Kidney (tissue), 14 donors: ENCODE measurements around the gene FMO3. TPM values are rescaled to one million over a fixed set of nuclear protein-coding genes. Genes with fewer than 3 reads are reported as not detected.
A peak's percentile ranks its signal among the peaks of the same experiment; 100 is the strongest.

Experiments used
- DNase-seq, 5 donors: peaks; one replicate each; pipeline ENCODE4 v3.0.0-alpha.2; 2013 to 2020
- FAIRE-seq: peaks from 2 replicates; lab custom pipeline; 2012; peaks lifted over from hg19 to GRCh38; lab: Jason Lieb, UNC
- H3K27ac ChIP-seq, 2 donors: one replicate each; pipeline ENCODE4 v1.7.0; 2013; ENCODE audit warnings: low read depth in 2 of 2, low read length in 2 of 2, inconsistent platforms in 1 of 2
- H3K27me3 ChIP-seq: one replicate; pipeline ENCODE4 v1.7.1; 2013; ENCODE audit warnings: low read length, inconsistent platforms; ENCODE audit not compliant: control insufficient read depth, insufficient read depth
- H3K36me3 ChIP-seq, 3 donors: one replicate each; pipeline versions ENCODE4 v1.7.0 to v1.7.1; 2013; ENCODE audit warnings: low read length in 3 of 3, control low read depth in 1 of 3, inconsistent platforms in 1 of 3; ENCODE audit not compliant: insufficient read depth in 3 of 3, control insufficient read depth in 2 of 3
- H3K4me1 ChIP-seq, 3 donors: one replicate each; pipeline versions ENCODE4 v1.7.0 to v1.7.1; 2013; ENCODE audit warnings: low read length in 3 of 3, inconsistent platforms in 1 of 3, low read depth in 1 of 3; ENCODE audit not compliant: control insufficient read depth in 2 of 3, insufficient read depth in 2 of 3
- H3K4me3 ChIP-seq, 3 donors: one replicate each; pipeline versions ENCODE4 v1.7.0 to v1.8.1; 2013; ENCODE audit warnings: low read length in 3 of 3, control low read depth in 1 of 3, inconsistent platforms in 1 of 3
- H3K9ac ChIP-seq, 3 donors: one replicate each; pipeline versions ENCODE4 v1.7.0 to v1.7.1; 2013; ENCODE audit warnings: low read length in 3 of 3, control low read depth in 1 of 3, inconsistent platforms in 1 of 3
- H3K9me3 ChIP-seq, 3 donors: one replicate each; pipeline versions ENCODE4 v1.7.0 to v1.7.1; 2013; ENCODE audit warnings: low read length in 3 of 3, control low read depth in 1 of 3, inconsistent platforms in 1 of 3; ENCODE audit not compliant: control insufficient read depth in 2 of 3, insufficient read depth in 1 of 3
- CTCF ChIP-seq: IDR thresholded peaks from 3 replicates; pipeline ENCODE4 v1.5.1; 2012; ENCODE audit warnings: mild to moderate bottlenecking, moderate library complexity, borderline replicate concordance; ENCODE audit not compliant: insufficient read depth; ENCODE audit errors: extremely low read depth
- intact Hi-C: fragments of 100-400 bp; cut with DNase I; formaldehyde crosslinking; loops from one replicate; pipeline ENCODE4 v1.11.1; 2022
- polyA plus RNA-seq: library from polyadenylated mRNA; stranded (reverse); fragments of 350-450 nt; fragmentation: Illumina TruSeq; extraction: RNeasy Lipid Tissue Mini Kit (QIAGEN cat#74804); gene quantifications from one replicate; pipeline ENCODE4 v1.2.3, GENCODE V29; 2014; ENCODE audit warnings: low read depth, low replicate concordance; ENCODE audit not compliant: insufficient read depth
- total RNA-seq: library from RNA; stranded (reverse); fragmentation: NEBNext Ultra II Directional; extraction: Animal tissue kit (Norgen Biotek cat#: 25700); gene quantifications from one replicate; pipeline ENCODE4 v1.2.1, GENCODE V29; 2021
- donor health status: control.
- donor health status: control.
- donor health status: control.
- donor health status: control.
- donor health status: control.
- donor health status: DM: yes; HTN: yes; CAD: no.
- donor health status: Normal renal cell carcinoma (clear cell type).

FMO3 gene
- total and polyA plus RNA-seq, 2 donors from 2014 or later: 7.7 to 19.3 TPM

- H3K27ac ChIP-seq: no peak overlapping the region
- no peaks in the 10 kb centered on the region for H3K9me3 ChIP-seq
- no peaks in the 10 kb centered on the region for H3K27me3 ChIP-seq
- H3K36me3 ChIP-seq: no peaks in the 10 kb centered on the region
- H3K4me3 ChIP-seq: no peak overlapping the region
- DNase-seq (no peak), FAIRE-seq (no peak)
- no peak for TF ChIP-seq CTCF
- no peak overlapping the region for H3K9ac ChIP-seq
- H3K4me1 ChIP-seq: peaks cover 0 to 7% (median 0%) of the 10 kb centered on the region in 3 donors
- intact Hi-C loops: no loop called here
Measured at GRCh38 chr1:171122299-171122698, 31.6 kb downstream of the FMO3 start.

GRCh38 chr1:171122893-171123292 lies 32.2 kb downstream of the FMO3 start:
- TF ChIP-seq CTCF: no peak
- H3K27ac ChIP-seq: peak overlapping the region in 1 of 2 donors; percentile 54
- intact Hi-C loops: no loop called here
- H3K27me3 ChIP-seq: no peaks in the 10 kb centered on the region
- H3K4me1 ChIP-seq: peaks cover 0 to 7% (median 0%) of the 10 kb centered on the region in 3 donors
- H3K36me3 ChIP-seq: no peaks in the 10 kb centered on the region
- no peak overlapping the region for H3K9ac ChIP-seq
- H3K9me3 ChIP-seq: no peaks in the 10 kb centered on the region
- peak in 1 of 5 donors; percentile 56 for DNase-seq
- FAIRE-seq: no peak
- H3K4me3 ChIP-seq: no peak overlapping the region

- Histone ChIP-seq H3K36me3 (no peaks in the 10 kb centered on the region), H3K9me3 (no peaks in the 10 kb centered on the region), H3K4me1 (peaks cover 0 to 7% (median 0%) of the 10 kb centered on the region in 3 donors), H3K27me3 (no peaks in the 10 kb centered on the region), H3K4me3 (no peak overlapping the region), H3K9ac (no peak overlapping the region), H3K27ac (no peak overlapping the region)
- intact Hi-C loops: no loop called here
- DNase-seq (no peak), FAIRE-seq (no peak)
- no peak for TF ChIP-seq CTCF
Measured at GRCh38 chr1:171126504-171126903, 35.8 kb downstream of the FMO3 start.

- no peak for DNase-seq
- Histone ChIP-seq H3K4me1 (peaks cover 0 to 6% (median 0%) of the 10 kb centered on the region in 3 donors), H3K4me3 (no peak overlapping the region), H3K9ac (no peak overlapping the region), H3K27me3 (no peaks in the 10 kb centered on the region), H3K27ac (no peak overlapping the region), H3K36me3 (no peaks in the 10 kb centered on the region), H3K9me3 (no peaks in the 10 kb centered on the region)
- intact Hi-C loops: no loop called here
- no peak for FAIRE-seq
- no peak for TF ChIP-seq CTCF
Measured at GRCh38 chr1:171127099-171127498, 36.4 kb downstream of the FMO3 start.
